GM12864 (cell line): ENCODE data around the gene ANKS1B.

ENCODE experiments used
- DNase-seq: peaks from one replicate; pipeline ENCODE4 v3.0.0-alpha.2; 2011; ENCODE audit warnings: low read depth
- H3K4me3 ChIP-seq: 2 replicates; pipeline ENCODE4 v1.5.1; 2011; ENCODE audit warnings: mild to moderate bottlenecking, low read depth, low read length, control low read depth
- CTCF ChIP-seq: IDR thresholded peaks from 2 replicates; pipeline ENCODE4 v1.5.1; 2011; ENCODE audit warnings: low read depth, mild to moderate bottlenecking, moderate library complexity, low read length, control low read depth, inconsistent platforms; ENCODE audit errors: missing control alignments

ANKS1B gene

GRCh38 chr12:99852666-99853065, 132.1 kb downstream of the ANKS1B start:
- H3K4me3 ChIP-seq = no peak overlapping the region
- DNase-seq = no peak
- no peak for TF ChIP-seq CTCF

DNA sequence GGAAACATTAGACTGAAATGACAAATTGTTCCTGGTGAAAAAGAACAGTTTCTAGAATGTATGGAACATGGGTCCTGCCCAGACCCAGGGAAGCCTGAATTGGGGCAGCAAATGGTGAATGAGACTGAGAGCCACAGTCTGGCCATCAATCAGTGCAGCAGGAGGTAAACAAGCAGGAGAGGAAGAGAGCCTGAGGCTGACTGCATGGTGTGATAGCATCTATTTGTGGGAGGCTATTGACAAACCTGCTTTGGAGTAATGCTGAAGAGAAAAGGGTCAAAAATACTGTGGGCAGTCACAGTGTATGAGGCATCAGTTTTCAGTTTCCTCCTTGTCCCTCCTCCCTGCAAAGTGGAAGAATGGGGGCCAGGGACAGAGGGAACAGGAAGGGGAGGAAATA, 136.8 kb downstream of the ANKS1B start:
- no peak overlapping the region for H3K4me3 ChIP-seq
- DNase-seq = no peak
- no peak for TF ChIP-seq CTCF

GRCh38 chr12:99834710-99835109, 150.0 kb downstream of the ANKS1B start:
- DNase-seq = no peak
- no peak for TF ChIP-seq CTCF
- no peak overlapping the region for H3K4me3 ChIP-seq

DNA sequence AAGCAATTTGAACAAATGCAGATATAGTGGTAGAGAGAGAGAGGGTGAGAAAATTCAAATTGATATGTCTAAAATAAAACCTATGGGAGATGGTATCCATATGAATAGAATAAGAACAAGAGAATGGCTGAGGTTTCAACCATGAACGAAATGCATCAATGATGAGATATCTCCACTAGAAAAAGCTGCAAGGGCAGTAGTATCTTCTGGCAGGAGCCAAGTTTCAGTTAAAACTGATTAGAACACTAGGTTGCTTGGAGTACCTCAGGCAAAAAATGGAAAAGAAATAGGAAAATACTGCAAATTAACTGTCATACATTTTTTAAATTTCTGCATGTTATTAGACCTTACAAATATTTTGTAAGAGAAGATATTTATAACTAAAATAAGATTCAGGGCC, 151.3 kb downstream of the ANKS1B start:
- H3K4me3 ChIP-seq = no peak overlapping the region
- no peak for TF ChIP-seq CTCF
- DNase-seq = no peak

DNA sequence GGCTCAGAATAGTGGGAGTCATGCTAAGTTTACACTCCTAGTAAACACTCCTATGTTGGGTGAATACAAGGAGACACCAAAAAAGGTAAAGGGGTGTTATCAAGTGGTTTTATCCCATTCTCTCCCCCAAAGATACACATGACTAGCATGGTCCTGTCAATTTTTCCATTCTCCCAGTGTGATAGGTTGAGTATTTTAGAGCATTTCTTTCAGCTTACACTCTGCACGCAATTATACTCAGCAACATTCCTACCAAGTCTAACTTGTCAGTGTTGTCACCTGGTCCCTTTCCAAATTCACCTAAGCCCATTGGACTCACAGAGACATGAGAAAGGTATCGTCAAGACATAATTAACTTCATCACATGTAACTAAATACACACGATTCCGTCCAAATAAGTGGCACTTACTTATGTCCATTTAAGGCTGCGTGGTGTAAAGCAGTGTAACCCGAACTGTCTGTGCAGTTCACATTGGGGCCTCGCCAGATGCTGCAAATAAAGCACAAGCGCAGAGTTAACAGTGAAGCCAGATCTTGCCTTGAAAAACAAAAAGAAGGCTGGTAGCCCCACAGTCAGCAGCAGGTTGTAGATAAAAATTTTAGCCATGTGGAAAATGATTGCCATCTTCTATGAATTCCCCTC, 159.7 kb downstream of the ANKS1B start:
- no peak for TF ChIP-seq CTCF
- H3K4me3 ChIP-seq = no peak overlapping the region
- no peak for DNase-seq

DNA sequence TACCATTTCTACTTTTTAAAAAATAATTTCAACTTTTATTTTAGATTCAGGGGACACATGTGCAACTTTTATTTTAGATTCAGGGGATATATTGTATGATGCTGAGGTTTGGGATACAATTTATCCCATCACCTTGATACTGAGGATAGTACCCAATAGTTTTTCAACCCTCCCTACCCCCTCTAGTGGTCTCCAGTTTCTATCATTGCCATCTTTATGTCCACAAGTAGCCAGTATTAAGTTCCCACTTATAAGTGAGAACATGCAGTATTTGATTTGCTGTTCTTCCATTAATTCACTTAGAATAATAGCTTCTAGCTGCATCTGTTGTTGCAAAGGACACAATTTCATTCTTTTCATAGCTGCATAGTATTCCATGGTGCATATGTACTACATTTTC, 162.5 kb downstream of the ANKS1B start:
- H3K4me3 ChIP-seq = no peak overlapping the region
- TF ChIP-seq CTCF = no peak
- DNase-seq = no peak
